Measurements from ENCODE around the gene ARPIN. TPM values are rescaled to one million over a fixed set of nuclear protein-coding genes. Genes with fewer than 3 reads are reported as not detected.
A peak's percentile ranks its signal among the peaks of the same experiment; 100 is the strongest.
"Not testable (repeated sequence)": the region's sequence is repeated elsewhere in the genome, so short reads cannot be mapped to it uniquely, and the experiment has no call there.

The ARPIN gene
- polyA plus RNA-seq, 4 donors, result 11.9 to 37.1 (median 17.9) TPM

DNA sequence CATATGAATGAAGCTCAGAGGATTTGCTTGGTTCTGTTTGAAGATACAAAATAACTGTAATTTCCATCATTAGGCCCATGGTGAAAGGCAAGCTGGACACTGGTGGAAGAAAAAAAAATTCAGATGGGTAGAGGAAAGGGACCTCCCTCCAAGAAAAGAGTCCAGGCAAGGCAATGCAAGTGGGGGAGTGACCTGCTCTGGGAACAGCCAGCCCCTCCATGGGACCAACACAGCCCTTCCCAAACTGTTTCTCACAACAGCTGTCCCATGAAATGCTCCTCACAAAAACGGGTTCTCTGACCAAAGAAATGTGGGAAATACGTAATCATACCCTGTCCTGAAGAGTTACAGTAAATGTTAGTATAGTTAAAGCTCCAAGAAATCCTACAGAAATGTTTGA is 14.6 kb downstream of the ARPIN start:
- Histone ChIP-seq H3K36me3 (ENCODE audit: control insufficient read depth in 3 of 3, insufficient read depth in 2 of 3, low read depth in 1 of 3, low read length in 3 of 3) (peaks cover 2 to 21% (median 6%) of the 10 kb centered on the region in 3 donors), H3K27ac (ENCODE audit: low read depth in 1 of 3, low read length in 2 of 3) (no peak overlapping the region), H3K27me3 (ENCODE audit: control insufficient read depth in 3 of 3, insufficient read depth in 3 of 3, low read length in 3 of 3) (no peaks in the 10 kb centered on the region), H3K4me3 (ENCODE audit: low read depth in 1 of 3, low read length in 3 of 3) (no peak overlapping the region), H3K4me1 (ENCODE audit: control insufficient read depth in 3 of 3, insufficient read depth in 2 of 3, low read depth in 1 of 3, low read length in 2 of 3) (peaks cover 0 to 9% (median 0%) of the 10 kb centered on the region in 3 donors), H3K9me3 (ENCODE audit: control insufficient read depth in 2 of 2, insufficient read depth in 1 of 2, low read depth in 1 of 2, low read length in 1 of 2) (no peaks in the 10 kb centered on the region)
- DNase-seq, result no peak
- 73 to 77% (median 74%) methylated on average over 2 of the region's 2 CpGs for WGBS, 3 donors
- no peak for FAIRE-seq

DNA sequence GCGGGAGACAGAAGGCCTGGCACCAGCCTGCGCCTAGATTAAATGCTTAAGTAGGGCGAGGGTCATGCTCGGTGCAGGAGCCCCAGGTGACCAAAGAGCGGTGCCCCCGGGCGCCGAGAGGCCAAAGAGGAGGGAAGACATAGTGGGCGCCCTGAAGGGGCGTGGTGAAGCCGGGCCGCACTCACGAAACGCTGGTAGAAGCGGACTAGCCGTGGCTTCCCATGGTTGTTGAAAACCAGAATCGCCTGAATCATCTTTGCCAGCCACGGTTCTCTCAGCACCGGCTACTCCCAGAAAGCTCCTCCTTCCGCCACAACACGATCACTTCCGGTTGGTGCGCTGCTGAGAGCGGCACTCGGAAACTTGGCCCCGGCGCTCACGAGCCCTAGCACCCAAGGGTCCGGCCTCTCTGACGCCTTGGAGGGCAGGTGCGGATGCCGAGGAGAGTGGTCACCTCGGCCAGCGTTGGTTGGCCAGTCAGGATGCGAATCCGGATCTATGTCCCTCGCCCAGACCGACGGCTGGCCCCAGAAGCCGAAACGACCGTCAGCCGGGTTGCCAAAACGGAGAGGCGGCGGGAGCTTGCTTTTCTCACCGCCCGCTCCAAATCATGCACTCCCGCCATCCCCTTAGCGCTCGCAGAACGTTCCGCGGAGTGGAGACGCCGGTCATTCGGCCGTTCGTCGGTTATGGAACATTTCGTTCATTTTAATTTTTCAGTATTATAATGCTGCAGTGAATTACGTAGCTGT is 18.9 kb downstream of the ARPIN start, which contains the start of gene AP3S2:
Gene AP3S2, minus strand, starts transcription at position 299 of the 752 bp plus-strand sequence. Its CDS starts 45 bp downstream, at position 254.
- peak; percentile 95 to 97 for DNase-seq
- H3K36me3 ChIP-seq (ENCODE audit: control insufficient read depth in 3 of 3, insufficient read depth in 2 of 3, low read depth in 1 of 3, low read length in 3 of 3), result peaks cover 0 to 1% (median 0%) of the 10 kb centered on the region in 3 donors
- WGBS, 3 donors, result 0% methylated on average over 55 to 62 of the region's 62 CpGs
- H3K4me3 ChIP-seq (ENCODE audit: low read depth in 1 of 3, low read length in 3 of 3), result peak within 1 kb of the TSS; percentile 74 to 90 (median 84)
- FAIRE-seq, result no peak
- H3K4me1 ChIP-seq (ENCODE audit: control insufficient read depth in 3 of 3, insufficient read depth in 2 of 3, low read depth in 1 of 3, low read length in 2 of 3), result peaks cover 0 to 3% (median 2%) of the 10 kb centered on the region in 3 donors
- no peaks in the 10 kb centered on the region for H3K27me3 ChIP-seq (ENCODE audit: control insufficient read depth in 3 of 3, insufficient read depth in 3 of 3, low read length in 3 of 3)
- H3K9me3 ChIP-seq (ENCODE audit: control insufficient read depth in 2 of 2, insufficient read depth in 1 of 2, low read depth in 1 of 2, low read length in 1 of 2), result no peaks in the 10 kb centered on the region
- H3K27ac ChIP-seq (ENCODE audit: low read depth in 1 of 3, low read length in 2 of 3), result peak within 1 kb of the TSS; percentile 74 to 95 (median 90)

- Histone ChIP-seq H3K4me1 (ENCODE audit: control insufficient read depth in 3 of 3, insufficient read depth in 2 of 3, low read depth in 1 of 3, low read length in 2 of 3) (peaks cover 0 to 2% (median 1%) of the 10 kb centered on the region in 3 donors), H3K27me3 (ENCODE audit: control insufficient read depth in 3 of 3, insufficient read depth in 3 of 3, low read length in 3 of 3) (no peaks in the 10 kb centered on the region), H3K27ac (ENCODE audit: low read depth in 1 of 3, low read length in 2 of 3) (peak overlapping the region in 1 of 3 donors; percentile 90), H3K9me3 (ENCODE audit: control insufficient read depth in 2 of 2, insufficient read depth in 1 of 2, low read depth in 1 of 2, low read length in 1 of 2) (no peaks in the 10 kb centered on the region), H3K36me3 (ENCODE audit: control insufficient read depth in 3 of 3, insufficient read depth in 2 of 3, low read depth in 1 of 3, low read length in 3 of 3) (peaks cover 0 to 7% (median 2%) of the 10 kb centered on the region in 3 donors), H3K4me3 (ENCODE audit: low read depth in 1 of 3, low read length in 3 of 3) (peak overlapping the region in 2 of 3 donors; percentile 74 to 90)
- DNase-seq, result no peak
- FAIRE-seq, result no peak
- WGBS, 3 donors, result 17 to 22% (median 20%) methylated on average over 6 of the region's 6 CpGs
Observed at GRCh38 chr15:89893027-89893426, 19.7 kb downstream of the ARPIN start.

DNA sequence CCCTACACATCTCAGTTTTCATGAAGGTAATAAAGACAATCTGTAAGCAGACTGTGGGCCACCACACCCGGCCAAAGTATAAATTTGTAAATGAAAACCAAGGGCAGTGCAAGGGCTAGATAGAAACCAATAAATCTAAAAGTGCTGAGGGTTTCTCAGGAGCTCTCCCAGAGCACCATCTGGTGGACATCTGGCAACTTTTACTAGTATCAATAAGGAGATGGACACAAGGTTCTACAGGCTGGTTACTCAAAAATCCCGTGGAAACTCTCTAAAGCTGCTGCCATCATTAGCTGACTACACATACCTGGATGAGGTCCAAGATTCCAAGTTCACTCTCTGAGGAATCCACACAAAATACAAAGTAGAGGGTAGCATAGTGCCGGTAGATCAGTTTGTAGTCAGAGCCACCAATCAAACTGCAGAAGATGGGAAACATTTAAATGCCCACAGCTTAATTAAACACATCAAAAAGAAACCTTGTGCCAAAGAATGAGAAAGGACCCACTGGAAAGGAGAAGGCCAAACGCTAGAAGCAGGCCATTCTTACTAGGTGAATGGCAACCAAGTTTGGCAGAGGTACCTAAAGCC is 24.4 kb downstream of the ARPIN start:
- Histone ChIP-seq H3K9me3 (ENCODE audit: control insufficient read depth in 2 of 2, insufficient read depth in 1 of 2, low read depth in 1 of 2, low read length in 1 of 2) (no peaks in the 10 kb centered on the region), H3K27me3 (ENCODE audit: control insufficient read depth in 3 of 3, insufficient read depth in 3 of 3, low read length in 3 of 3) (no peaks in the 10 kb centered on the region), H3K36me3 (ENCODE audit: control insufficient read depth in 3 of 3, insufficient read depth in 2 of 3, low read depth in 1 of 3, low read length in 3 of 3) (peaks cover 9 to 31% (median 12%) of the 10 kb centered on the region in 3 donors), H3K27ac (ENCODE audit: low read depth in 1 of 3, low read length in 2 of 3) (no peak overlapping the region), H3K4me1 (ENCODE audit: control insufficient read depth in 3 of 3, insufficient read depth in 2 of 3, low read depth in 1 of 3, low read length in 2 of 3) (peaks cover 0 to 2% (median 2%) of the 10 kb centered on the region in 3 donors), H3K4me3 (ENCODE audit: low read depth in 1 of 3, low read length in 3 of 3) (no peak overlapping the region)
- WGBS, 3 donors, result 38 to 58% (median 51%) methylated on average over 4 of the region's 4 CpGs
- FAIRE-seq (no peak), DNase-seq (peak; percentile 76 to 88)

- H3K27me3 ChIP-seq (ENCODE audit: control insufficient read depth in 3 of 3, insufficient read depth in 3 of 3, low read length in 3 of 3), result no peaks in the 10 kb centered on the region
- no peaks in the 10 kb centered on the region for H3K9me3 ChIP-seq (ENCODE audit: control insufficient read depth in 2 of 2, insufficient read depth in 1 of 2, low read depth in 1 of 2, low read length in 1 of 2)
- FAIRE-seq (no peak), DNase-seq (no peak)
- H3K36me3 ChIP-seq (ENCODE audit: control insufficient read depth in 3 of 3, insufficient read depth in 2 of 3, low read depth in 1 of 3, low read length in 3 of 3), result peaks cover 10 to 37% (median 20%) of the 10 kb centered on the region in 3 donors
- H3K27ac ChIP-seq (ENCODE audit: low read depth in 1 of 3, low read length in 2 of 3), result no peak overlapping the region
- H3K4me1 ChIP-seq (ENCODE audit: control insufficient read depth in 3 of 3, insufficient read depth in 2 of 3, low read depth in 1 of 3, low read length in 2 of 3), result peaks cover 0 to 2% (median 0%) of the 10 kb centered on the region in 3 donors
- 89 to 98% (median 96%) methylated on average over 2 of the region's 2 CpGs for WGBS, 3 donors
- H3K4me3 ChIP-seq (ENCODE audit: low read depth in 1 of 3, low read length in 3 of 3), result no peak overlapping the region
Observed at GRCh38 chr15:89885611-89886010, 27.1 kb downstream of the ARPIN start.

- H3K9me3 ChIP-seq (ENCODE audit: control insufficient read depth in 2 of 2, insufficient read depth in 1 of 2, low read depth in 1 of 2, low read length in 1 of 2); H3K4me1 ChIP-seq (ENCODE audit: control insufficient read depth in 3 of 3, insufficient read depth in 2 of 3, low read depth in 1 of 3, low read length in 2 of 3); H3K27ac ChIP-seq (ENCODE audit: low read depth in 1 of 3, low read length in 2 of 3); H3K27me3 ChIP-seq (ENCODE audit: control insufficient read depth in 3 of 3, insufficient read depth in 3 of 3, low read length in 3 of 3); H3K4me3 ChIP-seq (ENCODE audit: low read depth in 1 of 3, low read length in 3 of 3); DNase-seq; FAIRE-seq: not testable (repeated sequence)
- peaks cover 10 to 37% (median 20%) of the 10 kb centered on the region in 3 donors for H3K36me3 ChIP-seq (ENCODE audit: control insufficient read depth in 3 of 3, insufficient read depth in 2 of 3, low read depth in 1 of 3, low read length in 3 of 3)
- 64 to 82% (median 77%) methylated on average over 3 of the region's 3 CpGs for WGBS, 3 donors
Observed at GRCh38 chr15:89885179-89885578, 27.6 kb downstream of the ARPIN start.

GRCh38 chr15:89883518-89883917 is 29.2 kb downstream of the ARPIN start:
- DNase-seq, result no peak
- WGBS, 3 donors, result 81 to 89% (median 83%) methylated on average over 1 of the region's 1 CpG
- H3K36me3 ChIP-seq (ENCODE audit: control insufficient read depth in 3 of 3, insufficient read depth in 2 of 3, low read depth in 1 of 3, low read length in 3 of 3), result peaks cover 10 to 44% (median 15%) of the 10 kb centered on the region in 3 donors
- no peak overlapping the region for H3K27ac ChIP-seq (ENCODE audit: low read depth in 1 of 3, low read length in 2 of 3)
- H3K27me3 ChIP-seq (ENCODE audit: control insufficient read depth in 3 of 3, insufficient read depth in 3 of 3, low read length in 3 of 3), result no peaks in the 10 kb centered on the region
- H3K9me3 ChIP-seq (ENCODE audit: control insufficient read depth in 2 of 2, insufficient read depth in 1 of 2, low read depth in 1 of 2, low read length in 1 of 2), result no peaks in the 10 kb centered on the region
- H3K4me1 ChIP-seq (ENCODE audit: control insufficient read depth in 3 of 3, insufficient read depth in 2 of 3, low read depth in 1 of 3, low read length in 2 of 3), result peaks cover 0 to 2% (median 0%) of the 10 kb centered on the region in 3 donors
- H3K4me3 ChIP-seq (ENCODE audit: low read depth in 1 of 3, low read length in 3 of 3), result no peak overlapping the region
- no peak for FAIRE-seq

GRCh38 chr15:89880727-89881126 is 32.0 kb downstream of the ARPIN start:
- no peak for FAIRE-seq
- H3K36me3 ChIP-seq (ENCODE audit: control insufficient read depth in 3 of 3, insufficient read depth in 2 of 3, low read depth in 1 of 3, low read length in 3 of 3), result peaks cover 7 to 37% (median 13%) of the 10 kb centered on the region in 3 donors
- no peaks in the 10 kb centered on the region for H3K27me3 ChIP-seq (ENCODE audit: control insufficient read depth in 3 of 3, insufficient read depth in 3 of 3, low read length in 3 of 3)

More at GRCh38 chr15:89880727-89881126, 32.0 kb downstream of the ARPIN start:
- no peak overlapping the region for H3K27ac ChIP-seq (ENCODE audit: low read depth in 1 of 3, low read length in 2 of 3)
- no peaks in the 10 kb centered on the region for H3K9me3 ChIP-seq (ENCODE audit: control insufficient read depth in 2 of 2, insufficient read depth in 1 of 2, low read depth in 1 of 2, low read length in 1 of 2)
- H3K4me1 ChIP-seq (ENCODE audit: control insufficient read depth in 3 of 3, insufficient read depth in 2 of 3, low read depth in 1 of 3, low read length in 2 of 3), result no peaks in the 10 kb centered on the region
- 33 to 70% (median 57%) methylated on average over 1 of the region's 1 CpG for WGBS, 3 donors
- H3K4me3 ChIP-seq (ENCODE audit: low read depth in 1 of 3, low read length in 3 of 3), result no peak overlapping the region
- DNase-seq, result no peak
